Large intestine (tissue), 3 donors: Measurements from ENCODE around the gene ZMAT5. TPM values are rescaled to one million over a fixed set of nuclear protein-coding genes. Genes with fewer than 3 reads are reported as not detected.

ENCODE experiments used
- DNase-seq, 2 donors: peaks; one replicate each; pipeline versions ENCODE4 v3.0.0 to v3.0.0-alpha.2; 2013
- H3K27ac ChIP-seq: one replicate; pipeline ENCODE4 v1.5.1; 2013; ENCODE audit warnings: low read length
- H3K27me3 ChIP-seq: 2 replicates; pipeline ENCODE4 v1.6.1; 2013; ENCODE audit warnings: low read length; ENCODE audit not compliant: control insufficient read depth, insufficient read depth
- H3K36me3 ChIP-seq: 2 replicates; pipeline ENCODE4 v1.6.1; 2013; ENCODE audit warnings: low read length; ENCODE audit not compliant: control insufficient read depth, insufficient read depth
- H3K4me1 ChIP-seq: one replicate; pipeline ENCODE4 v1.6.1; 2013; ENCODE audit warnings: low read length; ENCODE audit not compliant: control insufficient read depth, insufficient read depth
- H3K4me3 ChIP-seq: one replicate; pipeline ENCODE4 v1.5.1; 2013; ENCODE audit warnings: low read length
- H3K9me3 ChIP-seq: one replicate; pipeline ENCODE4 v1.6.1; 2013; ENCODE audit warnings: mild to moderate bottlenecking, low read depth, low read length, moderate library complexity; ENCODE audit not compliant: control insufficient read depth
- WGBS: methylation state at CpG from one replicate; pipeline ENCODE4 v1.1.5; 2013; ENCODE audit warnings: low lambda C conversion rate; ENCODE audit not compliant: insufficient coverage; 5-methylcytosine and 5-hydroxymethylcytosine counted together
- polyA plus RNA-seq: library from polyadenylated mRNA; unstranded; fragments of 120-200 nt; gene quantifications from one replicate; pipeline ENCODE4 v1.2.1, GENCODE V29; 2013

ZMAT5 gene
- polyA plus RNA-seq, 1 donor, result 19.5 TPM

GRCh38 chr22:29719899-29720645 lies 46.7 kb downstream of the ZMAT5 start, which contains the start of gene CABP7:
CABP7 (plus strand) TSS chr22:29720003; CDS start chr22:29720425, 422 bp downstream.
- no peaks in the 10 kb centered on the region for H3K36me3 ChIP-seq
- H3K4me3 ChIP-seq, result no peak within 1 kb of the TSS
- H3K27me3 ChIP-seq, result peaks cover 63% of the 10 kb centered on the region
- no peaks in the 10 kb centered on the region for H3K9me3 ChIP-seq
- DNase-seq, result no peak
- no peaks in the 10 kb centered on the region for H3K4me1 ChIP-seq
- WGBS, result no CpG with 5 or more reads among the region's 115 CpGs
- no peak within 1 kb of the TSS for H3K27ac ChIP-seq

GRCh38 chr22:29718949-29719898 lies 47.6 kb downstream of the ZMAT5 start:
- no peaks in the 10 kb centered on the region for H3K36me3 ChIP-seq

GRCh38 chr22:29717789-29718188 lies 49.0 kb downstream of the ZMAT5 start:
- no peak overlapping the region for H3K27ac ChIP-seq
- no peaks in the 10 kb centered on the region for H3K36me3 ChIP-seq
- H3K9me3 ChIP-seq, result no peaks in the 10 kb centered on the region
- no CpG with 5 or more reads among the region's 11 CpGs for WGBS
- DNase-seq, result no peak
- H3K4me1 ChIP-seq, result no peaks in the 10 kb centered on the region
- peaks cover 55% of the 10 kb centered on the region for H3K27me3 ChIP-seq
- no peak overlapping the region for H3K4me3 ChIP-seq

More at GRCh38 chr22:29718949-29719898, 47.6 kb downstream of the ZMAT5 start:
- no peaks in the 10 kb centered on the region for H3K4me1 ChIP-seq
- no peaks in the 10 kb centered on the region for H3K9me3 ChIP-seq
- H3K27ac ChIP-seq, result no peak overlapping the region
- DNase-seq, result no peak
- H3K27me3 ChIP-seq, result peaks cover 61% of the 10 kb centered on the region
- H3K4me3 ChIP-seq, result no peak overlapping the region
- no CpG with 5 or more reads among the region's 24 CpGs for WGBS

- 82% methylated on average over 3 of the region's 16 CpGs for WGBS
Measured at GRCh38 chr22:29716814-29717545, 49.8 kb downstream of the ZMAT5 start.

GRCh38 chr22:29715705-29716104 lies 51.1 kb downstream of the ZMAT5 start:
- H3K27me3 ChIP-seq, result peaks cover 39% of the 10 kb centered on the region
- no peak overlapping the region for H3K27ac ChIP-seq
- no peaks in the 10 kb centered on the region for H3K36me3 ChIP-seq

More at GRCh38 chr22:29716814-29717545, 49.8 kb downstream of the ZMAT5 start:
- Histone ChIP-seq H3K4me3 (no peak overlapping the region), H3K4me1 (no peaks in the 10 kb centered on the region), H3K36me3 (no peaks in the 10 kb centered on the region), H3K27ac (no peak overlapping the region), H3K9me3 (no peaks in the 10 kb centered on the region), H3K27me3 (peaks cover 51% of the 10 kb centered on the region)
- peak in 1 of 2 donors; percentile 60 for DNase-seq

GRCh38 chr22:29715240-29715639 lies 51.6 kb downstream of the ZMAT5 start:
- Histone ChIP-seq H3K27ac (no peak overlapping the region), H3K36me3 (no peaks in the 10 kb centered on the region), H3K4me3 (no peak overlapping the region), H3K4me1 (no peaks in the 10 kb centered on the region), H3K9me3 (no peaks in the 10 kb centered on the region), H3K27me3 (peaks cover 37% of the 10 kb centered on the region)
- no peak for DNase-seq
- WGBS, result no CpG with 5 or more reads among the region's 13 CpGs

More at GRCh38 chr22:29715705-29716104, 51.1 kb downstream of the ZMAT5 start:
- no peak overlapping the region for H3K4me3 ChIP-seq
- WGBS, result no CpG with 5 or more reads among the region's 5 CpGs
- no peak for DNase-seq
- no peaks in the 10 kb centered on the region for H3K4me1 ChIP-seq
- no peaks in the 10 kb centered on the region for H3K9me3 ChIP-seq

- no peak overlapping the region for H3K4me3 ChIP-seq
- no peaks in the 10 kb centered on the region for H3K4me1 ChIP-seq
- no peaks in the 10 kb centered on the region for H3K9me3 ChIP-seq
- H3K27me3 ChIP-seq, result peaks cover 22% of the 10 kb centered on the region
- DNase-seq, result no peak
- WGBS, result no CpG with 5 or more reads among the region's 8 CpGs
- H3K36me3 ChIP-seq, result no peaks in the 10 kb centered on the region
- no peak overlapping the region for H3K27ac ChIP-seq
Measured at GRCh38 chr22:29713156-29713727, 53.6 kb downstream of the ZMAT5 start.

GRCh38 chr22:29712119-29712518 lies 54.7 kb downstream of the ZMAT5 start:
- H3K27me3 ChIP-seq, result peaks cover 21% of the 10 kb centered on the region
- no peak overlapping the region for H3K27ac ChIP-seq
- no peaks in the 10 kb centered on the region for H3K4me1 ChIP-seq
- no peak overlapping the region for H3K4me3 ChIP-seq
- WGBS, result no CpG with 5 or more reads among the region's 2 CpGs
- no peaks in the 10 kb centered on the region for H3K36me3 ChIP-seq
- DNase-seq, result no peak
- H3K9me3 ChIP-seq, result no peaks in the 10 kb centered on the region

- Histone ChIP-seq H3K9me3 (no peaks in the 10 kb centered on the region), H3K4me1 (no peaks in the 10 kb centered on the region), H3K4me3 (no peak overlapping the region), H3K36me3 (no peaks in the 10 kb centered on the region), H3K27me3 (peaks cover 27% of the 10 kb centered on the region), H3K27ac (no peak overlapping the region)
- WGBS, result no CpG with 5 or more reads among the region's 18 CpGs
- DNase-seq, result no peak
Measured at GRCh38 chr22:29710922-29711593, 55.7 kb downstream of the ZMAT5 start.
